ENCODE data around the gene TRIM38.
A peak's percentile ranks its signal among the peaks of the same experiment; 100 is the strongest.
"Not testable (repeated sequence)": the region's sequence is repeated elsewhere in the genome, so short reads cannot be mapped to it uniquely, and the experiment has no call there.

The TRIM38 gene

GRCh38 chr6:26003102-26003694 is 40.6 kb downstream of the TRIM38 start:
- ATAC-seq (ENCODE audit: insufficient read depth, low read depth) = peak; percentile 67; the same call in 2 of the 3 replicates
- Histone ChIP-seq H3K4me1 (ENCODE audit: insufficient read depth, low read length) (no peaks in the 10 kb centered on the region), H3K36me3 (ENCODE audit: insufficient read depth, low read length) (peaks cover 11% of the 10 kb centered on the region)

DNA sequence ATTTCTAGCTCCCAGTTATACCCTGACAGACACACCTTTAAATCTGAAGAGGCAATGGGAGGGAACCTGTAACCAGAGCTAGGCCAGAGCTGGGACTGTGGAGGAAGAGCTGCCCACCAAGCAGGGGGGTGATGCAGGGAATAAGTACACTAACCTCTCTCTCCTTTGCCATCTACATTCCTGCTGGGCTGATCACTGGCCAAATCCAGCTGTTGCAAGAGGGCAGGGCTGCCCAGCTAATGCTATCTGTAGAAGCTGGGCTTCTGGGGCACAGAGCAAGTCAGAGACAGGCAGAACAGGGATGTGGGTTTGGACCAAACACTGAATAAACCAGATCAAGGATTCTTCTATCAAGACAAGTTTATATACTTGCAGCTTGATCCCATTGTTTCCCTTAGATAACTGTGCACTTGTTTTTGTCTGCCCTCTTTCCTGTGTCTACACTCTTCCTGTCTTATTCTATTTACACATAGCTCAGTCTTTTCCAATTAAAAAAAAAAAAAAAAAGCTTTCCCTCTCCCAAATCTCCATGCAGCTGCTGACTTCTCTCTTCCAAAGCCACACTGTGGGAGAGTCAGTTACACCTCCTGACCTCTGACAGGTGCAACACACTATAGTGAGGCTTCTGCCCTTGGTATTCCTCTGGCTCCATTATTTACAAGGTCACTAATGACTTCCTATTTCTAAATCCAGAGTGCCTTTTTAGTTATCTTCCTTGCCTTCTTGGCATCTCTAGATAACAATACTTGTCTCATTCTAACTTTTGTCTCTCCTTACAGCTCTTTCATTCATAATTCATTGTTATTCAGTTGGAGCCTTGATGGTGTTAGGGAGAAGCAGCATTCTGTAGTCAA is 43.7 kb downstream of the TRIM38 start:
- no peak overlapping the region for H3K4me2 ChIP-seq (ENCODE audit: insufficient read depth, low read length)
- H3K36me3 ChIP-seq (ENCODE audit: insufficient read depth, low read length) = no peaks in the 10 kb centered on the region
- H3K4me1 ChIP-seq (ENCODE audit: insufficient read depth, low read length) = no peaks in the 10 kb centered on the region
- no peak overlapping the region for H3K9ac ChIP-seq (ENCODE audit: low read depth, low read length)
- H3K27ac ChIP-seq (ENCODE audit: low read length) = no peak overlapping the region
- H3K4me3 ChIP-seq (ENCODE audit: low read depth in 1 of 2, low read length in 2 of 2) = no peak overlapping the region
- no peaks in the 10 kb centered on the region for H3K9me3 ChIP-seq (ENCODE audit: insufficient read depth, low read length, severe bottlenecking)
- no peak for ATAC-seq (ENCODE audit: insufficient read depth, low read depth)
- H3K27me3 ChIP-seq (ENCODE audit: insufficient read depth, low read length, poor library complexity) = no peaks in the 10 kb centered on the region
- DNase-seq = no peak
- no peak for TF ChIP-seq EZH2 (IDR thresholded peaks at IDR 0.05; ENCODE audit: borderline replicate concordance, low read depth, low read length, severe bottlenecking)
- TF ChIP-seq, protein P1, sequence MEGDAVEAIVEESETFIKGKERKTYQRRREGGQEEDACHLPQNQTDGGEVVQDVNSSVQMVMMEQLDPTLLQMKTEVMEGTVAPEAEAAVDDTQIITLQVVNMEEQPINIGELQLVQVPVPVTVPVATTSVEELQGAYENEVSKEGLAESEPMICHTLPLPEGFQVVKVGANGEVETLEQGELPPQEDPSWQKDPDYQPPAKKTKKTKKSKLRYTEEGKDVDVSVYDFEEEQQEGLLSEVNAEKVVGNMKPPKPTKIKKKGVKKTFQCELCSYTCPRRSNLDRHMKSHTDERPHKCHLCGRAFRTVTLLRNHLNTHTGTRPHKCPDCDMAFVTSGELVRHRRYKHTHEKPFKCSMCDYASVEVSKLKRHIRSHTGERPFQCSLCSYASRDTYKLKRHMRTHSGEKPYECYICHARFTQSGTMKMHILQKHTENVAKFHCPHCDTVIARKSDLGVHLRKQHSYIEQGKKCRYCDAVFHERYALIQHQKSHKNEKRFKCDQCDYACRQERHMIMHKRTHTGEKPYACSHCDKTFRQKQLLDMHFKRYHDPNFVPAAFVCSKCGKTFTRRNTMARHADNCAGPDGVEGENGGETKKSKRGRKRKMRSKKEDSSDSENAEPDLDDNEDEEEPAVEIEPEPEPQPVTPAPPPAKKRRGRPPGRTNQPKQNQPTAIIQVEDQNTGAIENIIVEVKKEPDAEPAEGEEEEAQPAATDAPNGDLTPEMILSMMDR (IDR thresholded peaks at IDR 0.05; ENCODE audit: borderline replicate concordance, extremely low read depth, low read length, poor library complexity, severe bottlenecking) = no peak
- no peak overlapping the region for H2AFZ ChIP-seq (ENCODE audit: low read depth, low read length)
- H3K79me2 ChIP-seq (ENCODE audit: insufficient read depth, low read length) = no peaks in the 10 kb centered on the region
- 0 out of 2 replicates have a peak, but pooled peaks cover 4% of the 10 kb centered on the region for H4K20me1 ChIP-seq (ENCODE audit: insufficient read depth, low read length)

More at GRCh38 chr6:26003102-26003694, 40.6 kb downstream of the TRIM38 start:
- no peaks in the 10 kb centered on the region for H3K9me3 ChIP-seq (ENCODE audit: insufficient read depth, low read length, severe bottlenecking)
- H3K9ac ChIP-seq (ENCODE audit: low read depth, low read length) = no peak overlapping the region
- no peak overlapping the region for H3K27ac ChIP-seq (ENCODE audit: low read length)
- no peak overlapping the region for H3K4me3 ChIP-seq (ENCODE audit: low read depth in 1 of 2, low read length in 2 of 2)
- no peak for TF ChIP-seq EZH2 (IDR thresholded peaks at IDR 0.05; ENCODE audit: borderline replicate concordance, low read depth, low read length, severe bottlenecking)
- TF ChIP-seq, protein P1 (IDR thresholded peaks at IDR 0.05; ENCODE audit: borderline replicate concordance, extremely low read depth, low read length, poor library complexity, severe bottlenecking) = peak; percentile 81
- no peaks in the 10 kb centered on the region for H3K79me2 ChIP-seq (ENCODE audit: insufficient read depth, low read length)
- H2AFZ ChIP-seq (ENCODE audit: low read depth, low read length) = no peak overlapping the region
- DNase-seq = peak; percentile 57
- no peaks in the 10 kb centered on the region for H3K27me3 ChIP-seq (ENCODE audit: insufficient read depth, low read length, poor library complexity)
- H3K4me2 ChIP-seq (ENCODE audit: insufficient read depth, low read length) = no peak overlapping the region
- 0 out of 2 replicates have a peak, but pooled peaks cover 4% of the 10 kb centered on the region for H4K20me1 ChIP-seq (ENCODE audit: insufficient read depth, low read length)

- not testable (repeated sequence) for H3K27ac ChIP-seq (ENCODE audit: low read length); H3K36me3 ChIP-seq (ENCODE audit: insufficient read depth, low read length); H3K9me3 ChIP-seq (ENCODE audit: insufficient read depth, low read length, severe bottlenecking); H3K79me2 ChIP-seq (ENCODE audit: insufficient read depth, low read length); ATAC-seq (ENCODE audit: insufficient read depth, low read depth); H2AFZ ChIP-seq (ENCODE audit: low read depth, low read length); DNase-seq; H3K4me3 ChIP-seq (ENCODE audit: low read depth in 1 of 2, low read length in 2 of 2); H4K20me1 ChIP-seq (ENCODE audit: insufficient read depth, low read length); H3K27me3 ChIP-seq (ENCODE audit: insufficient read depth, low read length, poor library complexity); H3K4me1 ChIP-seq (ENCODE audit: insufficient read depth, low read length); H3K9ac ChIP-seq (ENCODE audit: low read depth, low read length); H3K4me2 ChIP-seq (ENCODE audit: insufficient read depth, low read length)
These were observed 44.3 kb downstream of the TRIM38 start for GRCh38 chr6:26006940-26007305.

GRCh38 chr6:26008470-26008869 is 45.9 kb downstream of the TRIM38 start:
- Histone ChIP-seq H3K27ac (ENCODE audit: low read length) (no peak overlapping the region), H3K27me3 (ENCODE audit: insufficient read depth, low read length, poor library complexity) (no peaks in the 10 kb centered on the region), H3K79me2 (ENCODE audit: insufficient read depth, low read length) (no peaks in the 10 kb centered on the region), H3K9ac (ENCODE audit: low read depth, low read length) (no peak overlapping the region), H3K4me3 (ENCODE audit: low read depth in 1 of 2, low read length in 2 of 2) (no peak overlapping the region), H3K4me1 (ENCODE audit: insufficient read depth, low read length) (no peaks in the 10 kb centered on the region), H2AFZ (ENCODE audit: low read depth, low read length) (no peak overlapping the region), H4K20me1 (ENCODE audit: insufficient read depth, low read length) (no peaks in the 10 kb centered on the region), H3K9me3 (ENCODE audit: insufficient read depth, low read length, severe bottlenecking) (no peaks in the 10 kb centered on the region), H3K36me3 (ENCODE audit: insufficient read depth, low read length) (no peaks in the 10 kb centered on the region), H3K4me2 (ENCODE audit: insufficient read depth, low read length) (no peak overlapping the region)
- ATAC-seq (ENCODE audit: insufficient read depth, low read depth) (no peak), DNase-seq (no peak)
- TF ChIP-seq, protein P1 (IDR thresholded peaks at IDR 0.05; ENCODE audit: borderline replicate concordance, extremely low read depth, low read length, poor library complexity, severe bottlenecking) = no peak
- TF ChIP-seq EZH2 (IDR thresholded peaks at IDR 0.05; ENCODE audit: borderline replicate concordance, low read depth, low read length, severe bottlenecking) = no peak

Data from DND-41 (cell line).